ENCODE data around the gene CCDC51.
"Not testable (repeated sequence)": the region's sequence is repeated elsewhere in the genome, so short reads cannot be mapped to it uniquely, and the experiment has no call there.

Gene CCDC51

GRCh38 chr3:48404440-48405342 is 35.2 kb downstream of the CCDC51 start:
- DNase-seq: peak; percentile 3

GRCh38 chr3:48403533-48404439 is 36.1 kb downstream of the CCDC51 start:
- DNase-seq: peak; percentile 2

- DNase-seq: peak; percentile 2
These were observed 37.0 kb downstream of the CCDC51 start for GRCh38 chr3:48402907-48403306.

GRCh38 chr3:48402281-48402732 is 37.6 kb downstream of the CCDC51 start:
- DNase-seq: peak; percentile 4

GRCh38 chr3:48401434-48401901 is 38.5 kb downstream of the CCDC51 start:
- not testable (repeated sequence) for DNase-seq

- peak; percentile 51 for DNase-seq
These were observed 39.0 kb downstream of the CCDC51 start for GRCh38 chr3:48400824-48401433.

DNA sequence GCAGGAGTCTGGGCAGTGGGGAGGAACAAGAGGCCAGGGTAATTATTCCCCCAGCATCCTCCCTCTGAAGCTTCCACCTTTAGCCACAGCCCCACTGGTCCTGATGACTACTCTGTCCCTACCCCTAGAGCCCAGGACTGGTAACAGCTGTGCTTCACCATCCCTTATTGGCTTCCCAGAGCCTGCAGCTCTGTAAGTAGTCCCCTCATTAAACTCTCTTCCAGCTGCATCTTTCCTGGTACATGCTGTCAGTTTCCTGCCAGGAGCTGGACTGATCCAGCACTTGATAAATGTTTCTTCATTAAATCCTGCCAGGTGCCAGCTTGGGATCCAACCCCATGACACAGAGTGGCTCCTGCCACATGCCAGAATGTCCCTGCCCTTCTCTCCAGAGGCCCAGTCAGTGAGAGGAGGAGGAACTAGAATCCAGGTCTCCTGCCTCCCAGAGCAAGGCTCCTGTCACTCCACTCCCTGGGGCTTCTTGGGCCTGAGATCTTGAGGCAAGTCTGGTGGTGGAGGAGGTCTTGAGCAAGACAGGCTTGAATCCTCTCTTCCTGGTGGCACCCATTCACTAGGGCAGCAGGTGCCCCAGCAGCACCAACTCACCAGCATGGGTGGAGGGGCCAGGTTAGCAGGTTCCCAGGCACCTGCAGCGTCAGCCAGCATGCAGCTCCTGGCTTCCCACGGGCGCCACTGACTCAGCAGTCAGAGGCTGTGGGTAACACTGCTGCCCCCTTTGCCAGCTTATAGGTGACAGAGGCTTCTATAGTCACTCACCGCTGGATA is 40.3 kb downstream of the CCDC51 start:
- no peak for DNase-seq

DNA sequence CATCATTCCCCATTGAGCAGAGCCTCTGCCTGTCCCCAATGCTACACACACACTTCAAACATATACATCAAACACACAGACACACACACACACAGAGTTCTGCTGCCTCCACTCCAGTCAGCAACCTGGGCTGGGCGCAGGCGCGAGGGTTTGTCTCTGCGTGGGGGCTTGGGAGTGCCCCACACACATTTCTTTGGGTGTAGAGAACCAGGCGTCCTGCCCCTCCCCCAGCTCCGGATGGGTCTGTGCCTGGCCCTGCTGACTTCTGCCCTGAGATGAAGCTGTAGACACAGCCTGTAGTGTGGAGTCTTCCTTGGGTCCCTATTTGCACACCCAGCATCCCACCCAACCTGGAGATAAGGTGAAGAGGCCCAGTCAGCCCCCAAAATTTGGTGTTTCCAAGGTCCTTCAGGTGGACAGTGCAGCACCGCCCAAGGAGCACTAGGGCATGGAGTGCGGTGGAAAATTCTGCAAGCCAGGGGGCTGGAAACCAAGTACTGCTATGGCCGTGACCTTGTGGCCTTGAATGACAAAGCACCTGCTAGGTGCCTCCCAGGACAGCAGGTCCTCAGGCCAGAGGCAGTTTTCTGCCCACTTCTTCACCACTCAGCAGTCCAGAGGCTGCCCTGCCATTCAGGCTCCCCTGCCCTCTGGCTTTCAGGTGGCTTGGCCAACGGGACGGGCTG is 41.1 kb downstream of the CCDC51 start:
- DNase-seq: no peak

DNA sequence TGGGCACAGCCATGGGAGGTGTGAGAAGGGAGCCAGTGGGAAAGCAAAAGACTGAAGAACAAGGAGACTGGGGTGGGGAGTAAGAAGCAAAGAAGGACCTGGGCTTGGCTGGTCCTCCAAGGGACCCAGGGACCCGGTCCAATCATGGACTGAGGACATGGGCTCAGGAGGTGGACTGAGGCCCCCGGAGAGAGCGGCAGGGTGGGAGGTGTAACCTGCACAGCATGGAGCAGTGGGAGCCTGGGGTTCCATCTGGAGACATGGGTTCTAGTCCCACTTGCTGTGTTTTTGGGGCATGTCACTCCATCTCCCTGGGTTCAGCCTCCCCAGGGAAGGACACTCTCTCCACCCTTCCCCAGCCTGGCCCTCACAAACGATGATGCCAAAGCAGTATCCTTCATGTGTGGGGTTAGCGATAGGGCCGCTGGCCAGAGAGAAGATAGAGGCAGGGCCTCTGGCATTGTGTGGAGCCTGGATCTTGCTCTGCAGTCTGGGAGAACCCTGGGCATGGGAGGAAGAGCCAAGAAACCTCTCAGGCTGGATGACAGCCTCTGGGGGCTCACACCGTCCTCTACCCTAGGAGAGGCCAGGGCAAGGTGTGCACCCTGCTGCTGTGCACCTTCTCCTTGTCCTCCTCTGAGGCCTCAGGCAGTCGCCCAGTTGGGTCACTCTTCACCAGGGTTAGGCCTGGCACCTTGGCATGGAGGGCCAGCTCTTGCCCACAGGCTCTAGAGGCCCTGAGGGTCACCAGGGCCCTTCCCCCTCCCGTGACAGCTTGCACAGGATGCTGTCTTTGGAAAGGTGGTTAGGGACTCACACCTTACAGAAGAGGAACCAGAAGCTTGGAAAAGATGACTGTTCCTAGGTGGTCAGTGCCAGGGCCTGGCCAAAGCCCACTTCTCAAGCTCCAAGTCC is 41.9 kb downstream of the CCDC51 start:
- DNase-seq: no peak

GRCh38 chr3:48395714-48396113 is 44.2 kb downstream of the CCDC51 start:
- DNase-seq: no peak

GRCh38 chr3:48394391-48394790 is 45.5 kb downstream of the CCDC51 start:
- DNase-seq: no peak

DNA sequence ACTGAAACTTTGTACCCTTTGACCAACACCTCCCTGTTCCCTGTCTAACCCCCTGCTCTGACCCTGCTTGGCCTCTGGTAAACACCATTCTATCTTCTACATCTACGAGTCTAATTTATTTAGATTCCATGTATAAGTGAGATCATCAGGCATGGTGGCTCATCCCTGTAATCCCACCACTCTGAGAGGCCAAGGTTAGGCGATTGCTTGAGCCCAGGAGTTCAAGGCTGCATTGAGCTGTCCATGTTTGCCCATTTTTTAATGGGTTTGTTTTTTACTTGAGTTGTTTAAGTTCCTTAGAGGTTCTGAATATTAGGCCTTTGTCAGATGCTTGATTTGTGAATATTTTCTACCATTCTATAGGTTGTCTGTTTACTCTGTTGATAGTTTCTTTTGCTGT is 51.0 kb downstream of the CCDC51 start:
- no peak for DNase-seq

DNA sequence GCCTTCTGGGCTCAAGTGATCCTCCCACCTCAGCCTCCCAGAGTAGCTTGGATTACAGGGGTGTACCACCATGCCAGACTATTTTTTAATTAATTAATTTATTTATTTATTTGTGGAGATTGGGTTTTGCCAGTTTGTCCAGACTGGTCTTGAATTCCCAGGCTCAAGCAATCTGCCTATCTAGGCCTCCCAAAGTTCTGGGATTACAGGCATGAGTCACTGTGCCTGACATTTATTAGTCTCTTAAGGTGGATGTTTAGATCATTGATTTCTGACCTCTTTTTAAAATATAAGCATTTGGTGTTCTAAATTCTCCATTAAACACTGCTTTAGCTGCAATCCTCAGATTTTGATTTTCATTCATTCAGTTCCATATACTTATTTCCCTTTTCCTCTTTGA is 52.3 kb downstream of the CCDC51 start:
- DNase-seq: no peak
